Small intestine (tissue), 7 donors: ENCODE measurements around the gene ARHGEF4. TPM values are rescaled to one million over a fixed set of nuclear protein-coding genes. Genes with fewer than 3 reads are reported as not detected.
"Not testable (repeated sequence)": the region's sequence is repeated elsewhere in the genome, so short reads cannot be mapped to it uniquely, and the experiment has no call there.

Experiments
- DNase-seq, 2 donors: peaks; one replicate each; pipeline versions ENCODE4 v3.0.0 to v3.0.0-alpha.2; 2013
- FAIRE-seq: peaks from 2 replicates; lab custom pipeline; 2012; peaks lifted over from hg19 to GRCh38; lab: Jason Lieb, UNC
- H3K27ac ChIP-seq, 3 donors: one replicate each; pipeline ENCODE4 v1.5.1; 2013; ENCODE audit warnings: low read length in 2 of 3, mild to moderate bottlenecking in 2 of 3, control low read depth in 1 of 3, inconsistent platforms in 1 of 3, low read depth in 1 of 3, moderate library complexity in 1 of 3
- H3K27me3 ChIP-seq, 3 donors: one replicate each; pipeline ENCODE4 v1.6.1; 2013; ENCODE audit warnings: low read length in 3 of 3, inconsistent platforms in 1 of 3; ENCODE audit not compliant: control insufficient read depth in 3 of 3, insufficient read depth in 3 of 3
- H3K36me3 ChIP-seq, 3 donors: one replicate each; pipeline ENCODE4 v1.6.1; 2013; ENCODE audit warnings: low read length in 3 of 3, inconsistent platforms in 1 of 3, low read depth in 1 of 3, mild to moderate bottlenecking in 1 of 3, moderate library complexity in 1 of 3; ENCODE audit not compliant: control insufficient read depth in 3 of 3, insufficient read depth in 2 of 3
- H3K4me1 ChIP-seq, 3 donors: one replicate each; pipeline ENCODE4 v1.6.1; 2013; ENCODE audit warnings: low read length in 2 of 3, inconsistent platforms in 1 of 3, low read depth in 1 of 3, mild to moderate bottlenecking in 1 of 3, moderate library complexity in 1 of 3; ENCODE audit not compliant: control insufficient read depth in 3 of 3, insufficient read depth in 2 of 3
- H3K4me3 ChIP-seq, 3 donors: one replicate each; pipeline ENCODE4 v1.5.1; 2013; ENCODE audit warnings: low read length in 3 of 3, control low read depth in 1 of 3, inconsistent platforms in 1 of 3, low read depth in 1 of 3, mild to moderate bottlenecking in 1 of 3, moderate library complexity in 1 of 3
- H3K9me3 ChIP-seq, 2 donors: one replicate each; pipeline ENCODE4 v1.6.1; 2013; ENCODE audit warnings: low read depth in 1 of 2, low read length in 1 of 2; ENCODE audit not compliant: control insufficient read depth in 2 of 2, insufficient read depth in 1 of 2
- WGBS, 3 donors: extraction: QIAGEN DNeasy Blood & Tissue Kit; methylation state at CpG; one replicate each; pipeline ENCODE4 v1.1.7; 2013; 5-methylcytosine and 5-hydroxymethylcytosine counted together
- polyA plus RNA-seq, 4 donors: library from polyadenylated mRNA; stranded (reverse) in 3 of 4; unstranded in 1 of 4; fragments of 200-250 nt in 3 of 4; fragments of 120-200 nt in 1 of 4; gene quantifications; one replicate each; pipeline versions ENCODE4 v1.2.1 to v1.2.3, GENCODE V29; 2013
- donor health status: healthy with polysubstance abuse.
- donor health status: control.
- donor health status: control.
- donor health status: Bipolar disorder and iron deficiency.
- donor health status: healthy.

Gene ARHGEF4
- polyA plus RNA-seq, 4 donors: 0.22 to 2.8 (median 0.83) TPM; not detected in 1

- H3K27me3 ChIP-seq, H3K9me3 ChIP-seq, H3K27ac ChIP-seq, H3K4me3 ChIP-seq, FAIRE-seq, DNase-seq, H3K4me1 ChIP-seq, H3K36me3 ChIP-seq: not testable (repeated sequence)
- 88 to 90% (median 90%) methylated on average over 9 of the region's 9 CpGs for WGBS, 3 donors
Observed at GRCh38 chr2:130901626-130902025, 64.9 kb downstream of the ARHGEF4 start.

GRCh38 chr2:130908832-130909231 lies 72.1 kb downstream of the ARHGEF4 start:
- WGBS, 3 donors: 89 to 96% (median 93%) methylated on average over 5 of the region's 5 CpGs
- Histone ChIP-seq H3K9me3 (peaks cover 0 to 7% of the 10 kb centered on the region in 2 donors), H3K27ac (no peak overlapping the region), H3K4me1 (no peaks in the 10 kb centered on the region), H3K36me3 (no peaks in the 10 kb centered on the region), H3K27me3 (peaks cover 0 to 2% (median 2%) of the 10 kb centered on the region in 3 donors), H3K4me3 (no peak overlapping the region)
- FAIRE-seq (no peak), DNase-seq (no peak)

- H3K27ac ChIP-seq: no peak overlapping the region
- no peak overlapping the region for H3K4me3 ChIP-seq
- peaks cover 0 to 13% (median 10%) of the 10 kb centered on the region in 3 donors for H3K27me3 ChIP-seq
- peaks cover 0 to 5% of the 10 kb centered on the region in 2 donors for H3K9me3 ChIP-seq
- no peaks in the 10 kb centered on the region for H3K36me3 ChIP-seq
- WGBS, 3 donors: 71 to 85% (median 80%) methylated on average over 6 of the region's 6 CpGs
- no peak for FAIRE-seq
- H3K4me1 ChIP-seq: no peaks in the 10 kb centered on the region
- no peak for DNase-seq
Observed at GRCh38 chr2:130910931-130911330, 74.2 kb downstream of the ARHGEF4 start.

- H3K4me3 ChIP-seq: no peak overlapping the region
- DNase-seq: no peak
- H3K27me3 ChIP-seq: peaks cover 0 to 14% (median 13%) of the 10 kb centered on the region in 3 donors
- no peaks in the 10 kb centered on the region for H3K36me3 ChIP-seq
- H3K27ac ChIP-seq: no peak overlapping the region
- peaks cover 0 to 2% of the 10 kb centered on the region in 2 donors for H3K9me3 ChIP-seq
- H3K4me1 ChIP-seq: no peaks in the 10 kb centered on the region
- no peak for FAIRE-seq
- WGBS, 3 donors: 73 to 79% (median 75%) methylated on average over 5 of the region's 5 CpGs
Observed at GRCh38 chr2:130911482-130911881, 74.8 kb downstream of the ARHGEF4 start.

- H3K27me3 ChIP-seq: peaks cover 0 to 19% (median 13%) of the 10 kb centered on the region in 3 donors
- FAIRE-seq: no peak
- H3K9me3 ChIP-seq: no peaks in the 10 kb centered on the region
- no peak for DNase-seq
- WGBS, 3 donors: 72 to 75% (median 73%) methylated on average over 15 of the region's 15 CpGs
- H3K4me3 ChIP-seq: no peak overlapping the region
- no peaks in the 10 kb centered on the region for H3K4me1 ChIP-seq
- no peak overlapping the region for H3K27ac ChIP-seq
- H3K36me3 ChIP-seq: no peaks in the 10 kb centered on the region
Observed at GRCh38 chr2:130911996-130912395, 75.3 kb downstream of the ARHGEF4 start.

- 49 to 59% (median 55%) methylated on average over 4 of the region's 4 CpGs for WGBS, 3 donors
- no peak overlapping the region for H3K4me3 ChIP-seq
Observed at GRCh38 chr2:130912471-130912870, 75.8 kb downstream of the ARHGEF4 start.

GRCh38 chr2:130913891-130914290 lies 77.2 kb downstream of the ARHGEF4 start:
- no peak overlapping the region for H3K27ac ChIP-seq
- no peaks in the 10 kb centered on the region for H3K36me3 ChIP-seq
- DNase-seq (no peak), FAIRE-seq (no peak)
- no peaks in the 10 kb centered on the region for H3K9me3 ChIP-seq
- H3K27me3 ChIP-seq: peaks cover 0 to 24% (median 13%) of the 10 kb centered on the region in 3 donors
- no peak overlapping the region for H3K4me3 ChIP-seq
- WGBS, 3 donors: 80 to 88% (median 86%) methylated on average over 6 of the region's 6 CpGs
- no peaks in the 10 kb centered on the region for H3K4me1 ChIP-seq

More at GRCh38 chr2:130912471-130912870, 75.8 kb downstream of the ARHGEF4 start:
- DNase-seq (no peak), FAIRE-seq (no peak)
- Histone ChIP-seq H3K27me3 (peaks cover 0 to 23% (median 13%) of the 10 kb centered on the region in 3 donors), H3K27ac (no peak overlapping the region), H3K4me1 (no peaks in the 10 kb centered on the region), H3K36me3 (no peaks in the 10 kb centered on the region), H3K9me3 (no peaks in the 10 kb centered on the region)

GRCh38 chr2:130915149-130915548 lies 78.4 kb downstream of the ARHGEF4 start:
- no peaks in the 10 kb centered on the region for H3K9me3 ChIP-seq
- no peaks in the 10 kb centered on the region for H3K36me3 ChIP-seq
- H3K27ac ChIP-seq: no peak overlapping the region
- no peak for DNase-seq
- no peak for FAIRE-seq
- peaks cover 0 to 24% (median 13%) of the 10 kb centered on the region in 3 donors for H3K27me3 ChIP-seq
- H3K4me3 ChIP-seq: no peak overlapping the region
- H3K4me1 ChIP-seq: no peaks in the 10 kb centered on the region
- WGBS, 3 donors: 71 to 86% (median 80%) methylated on average over 5 of the region's 5 CpGs
